Activated CD4-positive, alpha-beta memory T cell treated with anti-CD3 and anti-CD28 coated beads for 36 hours (primary cell): ENCODE measurements around the gene SUN2. TPM values are rescaled to one million over a fixed set of nuclear protein-coding genes. Genes with fewer than 3 reads are reported as not detected.

Experiments
- CTCF ChIA-PET: fragments of 350-600 bp; sonication (Branson Sonifier 250); formaldehyde crosslinking; loops from one replicate; lab custom pipeline; 2021; ENCODE audit warnings: antibody characterized with exemption, inconsistent platforms; lab: Charles Lee
- POLR2A ChIA-PET: fragments of 350-600 bp; sonication (Branson Sonifier 250); formaldehyde crosslinking; loops from one replicate; lab custom pipeline; 2021; ENCODE audit warnings: antibody characterized with exemption; lab: Charles Lee
- DNase-seq: peaks from one replicate; pipeline ENCODE4 v3.0.0-alpha.2; 2020
- H3K27ac Mint-ChIP-seq: one replicate; pipeline ENCODE4 v1.8.0; 2021; ENCODE audit warnings: mixed read lengths
- H3K27me3 Mint-ChIP-seq: one replicate; pipeline ENCODE4 v1.8.0; 2021; ENCODE audit warnings: mixed read lengths
- H3K36me3 Mint-ChIP-seq: one replicate; pipeline ENCODE4 v1.8.0; 2021; ENCODE audit warnings: mixed read lengths
- H3K4me1 Mint-ChIP-seq: one replicate; pipeline ENCODE4 v1.8.0; 2021; ENCODE audit warnings: low read depth, mixed read lengths
- H3K4me3 Mint-ChIP-seq: one replicate; pipeline ENCODE4 v1.8.0; 2021; ENCODE audit warnings: mild to moderate bottlenecking, mixed read lengths
- H3K9me3 Mint-ChIP-seq: one replicate; pipeline ENCODE4 v1.8.0; 2021; ENCODE audit warnings: mixed read lengths
- intact Hi-C: fragments of 100-400 bp; cut with micrococcal nuclease; formaldehyde crosslinking; loops from one replicate; pipeline ENCODE4 v1.15.1; 2023
- total RNA-seq, 2 experiments: library from RNA; stranded (reverse); gene quantifications; one replicate each; pipeline ENCODE4 v1.2.3, GENCODE V29; 2021

SUN2 gene
- total RNA-seq, 2 experiments from 2014 or later, result 159 to 168 TPM

- Mint-ChIP-seq H3K4me3 (no peak overlapping the region), H3K36me3 (peaks cover 40% of the 10 kb centered on the region), H3K27me3 (no peaks in the 10 kb centered on the region), H3K27ac (no peak overlapping the region), H3K9me3 (no peaks in the 10 kb centered on the region), H3K4me1 (peaks cover 23% of the 10 kb centered on the region)
- intact Hi-C loops, result no loop called here
- CTCF ChIA-PET, result no interaction called here
- POLR2A ChIA-PET, result interaction anchor here (1.2 kb wide), 1 partner anchor 13 kb away, joined by 3 read pairs; no protein-coding TSS in a partner anchor
- no peak for DNase-seq
These were observed 70.0 kb downstream of the SUN2 start for GRCh38 chr22:38685761-38686160.

- Mint-ChIP-seq H3K27me3 (no peaks in the 10 kb centered on the region), H3K9me3 (no peaks in the 10 kb centered on the region), H3K27ac (no peak overlapping the region), H3K4me3 (no peak overlapping the region), H3K36me3 (peaks cover 40% of the 10 kb centered on the region), H3K4me1 (peaks cover 23% of the 10 kb centered on the region)
- intact Hi-C loops, result no loop called here
- POLR2A ChIA-PET, result no interaction called here
- DNase-seq, result no peak
- CTCF ChIA-PET, result no interaction called here
These were observed 70.9 kb downstream of the SUN2 start for GRCh38 chr22:38684895-38685294.

Other genes starting within 250 kb of the SUN2 start
- 100 to 1,000 TPM; 353 to 358 TPM for gene DDX17, start 249.7 kb downstream of the SUN2 start, total RNA-seq
- 10 to 100 TPM; 15.8 to 20.1 TPM for gene DMC1, start 185.8 kb downstream of the SUN2 start, total RNA-seq
- gene FAM227A, start 99.6 kb downstream of the SUN2 start, total RNA-seq, result under 1 TPM; 0.36 to 0.88 TPM
- 10 to 100 TPM in 1 of 2 experiments, 1 to 10 TPM in 1; 9.8 to 14.6 TPM for gene CBY1, start 99.4 kb downstream of the SUN2 start, total RNA-seq
- gene TOMM22, start 74.0 kb downstream of the SUN2 start, total RNA-seq, result 100 to 1,000 TPM; 122 to 128 TPM
- gene JOSD1, start 55.1 kb downstream of the SUN2 start, total RNA-seq, result 10 to 100 TPM; 71.8 to 78.4 TPM
- 10 to 100 TPM; 95.4 to 98.1 TPM for gene GTPBP1, start 50.1 kb downstream of the SUN2 start, total RNA-seq
- 1 to 10 TPM; 7.7 to 8.3 TPM for gene DNAL4, start 38.1 kb upstream of the SUN2 start, total RNA-seq
- 1 to 10 TPM; 1.9 to 2.5 TPM for gene NPTXR, start 88.0 kb upstream of the SUN2 start, total RNA-seq
- 100 to 1,000 TPM; 116 to 117 TPM for gene CBX6, start 116.2 kb upstream of the SUN2 start, total RNA-seq
- gene APOBEC3A, start 201.6 kb upstream of the SUN2 start, total RNA-seq, result under 1 TPM in 1 of 2 experiments, not detected in 1; 0.17 TPM
- gene APOBEC3B, start 226.3 kb upstream of the SUN2 start, total RNA-seq, result 10 to 100 TPM; 43.9 to 44.3 TPM